ENCODE results near the gene DOHH. TPM values are rescaled to one million over a fixed set of nuclear protein-coding genes. Genes with fewer than 3 reads are reported as not detected.
"Not testable (repeated sequence)": the region's sequence is repeated elsewhere in the genome, so short reads cannot be mapped to it uniquely, and the experiment has no call there.

DOHH gene
- polyA plus RNA-seq, 1 donor, result 10.3 TPM

GRCh38 chr19:3534375-3535234 is 34.1 kb upstream of the DOHH start:
- DNase-seq, result no peak

GRCh38 chr19:3533563-3534216 is 33.2 kb upstream of the DOHH start:
- no peak for DNase-seq

- DNase-seq, result no peak
Measured at GRCh38 chr19:3533033-3533432, 32.6 kb upstream of the DOHH start.

DNA sequence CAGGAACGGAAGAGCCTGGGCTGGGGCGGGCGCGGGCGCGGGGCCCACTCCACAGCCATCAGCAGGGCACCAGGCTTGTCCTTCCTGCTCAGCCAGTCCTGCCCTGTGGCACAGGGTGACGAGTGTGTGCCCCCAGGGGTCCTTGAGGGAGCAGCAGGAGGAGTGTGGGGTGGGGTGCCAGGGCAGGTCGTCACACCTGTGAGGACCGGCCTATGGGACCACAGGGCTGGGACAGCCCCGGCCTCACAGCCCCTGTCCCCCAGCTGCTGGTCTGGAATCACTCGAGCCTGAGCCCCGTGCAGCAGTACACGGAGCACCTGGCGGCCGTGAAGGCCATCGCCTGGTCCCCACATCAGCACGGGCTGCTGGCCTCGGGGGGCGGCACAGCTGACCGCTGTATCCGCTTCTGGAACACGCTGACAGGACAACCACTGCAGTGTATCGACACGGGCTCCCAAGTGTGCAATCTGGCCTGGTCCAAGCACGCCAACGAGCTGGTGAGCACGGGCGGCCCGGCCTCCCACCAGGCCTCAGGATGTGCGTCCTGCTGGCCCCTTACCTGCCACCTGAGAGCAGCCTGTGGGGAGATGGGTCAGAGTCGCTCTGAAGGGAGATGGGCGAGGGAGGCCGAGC is 31.8 kb upstream of the DOHH start:
- no peak for DNase-seq

- no peak for DNase-seq
Measured at GRCh38 chr19:3531716-3532115, 31.2 kb upstream of the DOHH start.

GRCh38 chr19:3530389-3530788 is 29.9 kb upstream of the DOHH start:
- no peak for DNase-seq

GRCh38 chr19:3529299-3529698 is 28.8 kb upstream of the DOHH start:
- not testable (repeated sequence) for DNase-seq

DNA sequence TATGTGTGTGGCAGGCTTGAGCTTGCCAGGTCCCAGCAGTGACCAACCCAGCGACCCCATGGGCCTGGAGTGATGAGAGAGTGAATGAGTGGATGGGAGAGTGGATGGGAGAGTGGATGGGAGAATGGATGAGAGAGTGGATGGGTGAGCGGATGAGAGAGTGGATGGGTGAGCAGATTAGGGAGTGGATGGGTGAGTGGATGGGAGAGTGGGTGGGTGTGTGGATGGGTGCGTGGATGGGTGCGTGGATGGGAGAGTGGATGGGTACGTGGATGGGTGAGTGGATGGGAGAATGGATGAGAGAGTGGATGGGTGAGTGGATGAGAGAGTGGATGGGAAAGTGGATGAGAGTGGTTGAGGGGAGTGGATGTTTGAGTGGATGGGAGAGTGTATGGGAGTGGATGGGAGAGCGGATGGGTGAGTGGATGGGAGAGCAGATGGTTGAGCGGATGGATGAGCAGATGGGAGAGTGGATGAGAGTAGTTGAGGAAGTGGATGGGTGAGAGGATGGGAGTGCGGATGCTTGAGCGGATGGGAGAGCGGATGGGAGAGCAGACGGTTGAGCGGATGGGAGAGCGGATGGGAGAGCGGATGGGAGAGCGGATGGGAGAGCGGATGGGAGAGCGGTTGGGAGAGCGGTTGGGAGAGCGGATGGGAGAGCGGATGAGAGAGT is 28.2 kb upstream of the DOHH start:
- no peak for DNase-seq

- no peak for DNase-seq
Measured at GRCh38 chr19:3528080-3528479, 27.6 kb upstream of the DOHH start.

- DNase-seq, result no peak
Measured at GRCh38 chr19:3527238-3527910, 26.9 kb upstream of the DOHH start.

DNA sequence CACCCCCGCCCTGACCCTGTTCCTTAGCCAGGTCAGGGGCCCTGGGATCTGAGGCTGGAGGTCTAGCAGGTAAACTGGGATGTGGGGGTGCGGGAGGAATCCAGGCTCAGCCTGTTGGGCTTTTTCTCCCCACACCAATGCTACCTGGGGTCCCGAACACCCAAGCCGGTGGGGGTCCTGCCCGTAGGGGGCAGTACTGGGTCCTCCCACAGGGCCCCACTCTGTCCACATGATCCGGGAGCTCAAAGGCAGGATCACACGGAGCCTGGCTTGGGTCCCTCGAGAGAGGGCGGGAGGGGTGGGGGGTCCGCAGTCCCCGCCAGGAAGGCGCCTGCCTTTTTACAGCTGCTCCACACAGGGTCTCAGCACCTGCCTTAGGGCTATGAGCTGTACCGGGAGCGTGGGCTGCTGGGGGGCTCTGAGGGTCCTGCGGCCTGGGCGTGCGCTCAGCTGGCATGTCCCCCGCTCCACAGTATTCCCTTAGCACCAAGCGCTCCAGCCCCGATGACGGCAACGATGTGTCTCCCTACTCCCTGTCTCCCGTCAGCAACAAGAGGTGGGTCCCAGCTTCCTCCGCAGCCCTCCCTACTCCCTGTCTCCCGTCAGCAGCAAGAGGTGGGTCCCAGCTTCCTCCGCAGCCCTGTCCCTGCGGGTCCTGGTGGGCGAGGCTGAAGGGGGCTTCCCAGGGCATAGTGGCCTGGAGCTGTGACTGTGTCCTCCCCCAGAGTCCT is 26.2 kb upstream of the DOHH start:
- no peak for DNase-seq

GRCh38 chr19:3524904-3525451 is 24.5 kb upstream of the DOHH start:
- DNase-seq, result no peak

DNA sequence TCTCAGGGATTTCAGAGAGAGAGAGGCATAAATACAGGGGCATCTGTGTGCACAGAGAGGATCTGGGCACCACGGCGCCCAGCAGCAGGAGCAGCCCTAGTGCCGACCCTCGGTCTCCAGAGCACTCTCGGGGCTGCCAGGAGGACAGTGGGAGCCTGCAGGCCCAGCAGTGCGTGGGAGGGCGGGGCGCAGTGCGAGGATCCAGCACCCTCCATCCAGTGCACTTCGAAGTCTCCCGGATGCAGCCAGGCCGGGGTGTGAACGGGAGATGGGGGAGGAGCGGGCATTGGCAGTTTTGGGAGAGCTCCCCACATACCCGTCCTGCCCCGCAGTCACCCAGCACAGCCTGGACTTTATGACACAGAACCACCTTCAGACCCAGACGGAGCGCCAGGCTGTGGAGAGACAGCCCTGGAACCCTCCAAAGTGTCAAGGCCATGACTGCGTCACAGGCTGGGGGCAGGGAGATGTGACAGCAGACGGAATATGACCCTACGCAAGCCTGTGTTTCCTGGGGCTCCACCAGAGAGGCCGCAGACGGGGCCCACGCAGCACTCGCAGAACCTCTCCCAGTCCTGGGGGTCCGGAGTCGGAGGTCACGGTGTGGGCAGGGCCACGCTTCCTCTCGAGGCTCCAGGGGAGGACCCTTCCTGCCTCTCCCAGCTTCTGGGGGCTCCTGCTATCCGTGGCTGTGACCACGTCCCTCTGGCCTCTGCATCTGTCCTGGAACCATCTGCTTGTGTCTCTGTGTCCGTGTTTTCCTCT is 23.8 kb upstream of the DOHH start:
- DNase-seq, result no peak

- DNase-seq, result no peak
Measured at GRCh38 chr19:3523361-3524077, 23.0 kb upstream of the DOHH start.

DNA sequence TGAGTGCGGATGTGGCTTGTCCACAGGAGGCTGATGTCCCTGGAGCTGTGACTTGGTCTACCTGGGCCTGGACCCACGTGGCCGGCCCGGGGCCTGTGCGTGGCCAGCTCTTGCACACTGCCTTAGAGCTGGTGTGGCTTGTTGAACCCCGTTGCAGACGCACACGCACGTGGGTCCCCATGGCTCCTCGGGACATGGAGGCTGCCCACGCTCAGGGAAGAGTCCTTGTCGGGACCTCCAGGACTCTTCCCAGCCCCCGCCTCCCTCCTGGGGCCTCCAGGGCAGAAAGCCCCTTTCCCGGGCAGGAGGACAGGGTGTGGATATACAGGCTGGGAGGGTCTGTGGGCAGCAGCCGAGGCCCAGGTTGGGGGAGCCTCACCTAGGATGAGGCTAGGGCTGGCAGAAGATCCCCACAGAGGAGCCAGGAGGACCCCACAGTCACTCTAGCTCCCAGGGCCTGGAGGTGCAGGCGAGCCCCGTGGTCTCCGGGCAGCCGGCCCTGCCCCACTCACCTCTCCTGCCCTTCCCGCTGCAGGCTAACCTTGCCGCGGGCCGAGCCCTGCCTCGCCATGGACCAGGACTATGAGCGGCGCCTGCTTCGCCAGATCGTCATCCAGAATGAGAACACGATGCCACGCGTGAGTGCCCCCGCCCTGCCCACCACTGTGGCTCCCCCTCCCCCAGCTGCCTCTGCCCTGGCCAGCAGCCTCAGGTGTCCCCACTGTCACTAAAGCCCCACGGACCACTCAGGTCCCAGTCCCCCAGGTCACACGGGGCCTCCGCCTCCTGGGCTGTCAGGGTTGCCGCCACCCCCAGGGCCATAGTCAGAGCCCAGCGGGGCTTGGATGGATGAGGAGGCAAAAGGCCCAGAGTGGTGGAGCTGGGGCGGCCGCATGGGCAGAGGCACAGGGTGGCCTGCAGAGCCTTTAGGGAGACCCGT is 22.2 kb upstream of the DOHH start:
- no peak for DNase-seq

GRCh38 chr19:3521104-3521445 is 20.6 kb upstream of the DOHH start:
- no peak for DNase-seq

GRCh38 chr19:3520166-3521103 is 20.0 kb upstream of the DOHH start:
- DNase-seq, result no peak

DNA sequence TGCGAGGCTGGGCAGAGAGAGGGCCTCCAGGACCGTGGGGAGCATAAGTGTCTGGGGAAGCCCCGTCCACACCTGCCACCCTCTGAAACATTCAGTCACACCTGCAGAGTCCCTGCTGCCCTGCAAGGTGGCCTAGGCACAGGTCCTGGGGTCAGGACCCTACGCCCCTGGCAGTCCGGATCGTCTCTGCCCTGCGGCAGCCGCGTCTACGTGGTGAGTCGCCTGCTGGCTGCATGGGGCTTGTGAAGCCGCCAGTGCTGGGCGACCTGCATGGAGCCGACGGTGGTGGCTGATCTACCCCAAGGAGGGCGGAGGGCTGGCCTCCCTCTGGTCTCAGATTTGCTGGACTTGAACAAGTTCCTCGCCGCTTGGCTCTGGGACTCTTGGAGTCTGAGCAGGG is 18.7 kb upstream of the DOHH start:
- no peak for DNase-seq

Measured in hindlimb muscle (tissue), 1 donor.